ENCODE results near the gene TRIM69.
"Not testable (repeated sequence)": the region's sequence is repeated elsewhere in the genome, so short reads cannot be mapped to it uniquely, and the experiment has no call there.

TRIM69 gene

GRCh38 chr15:44716983-44717602 is 19.2 kb upstream of the TRIM69 start:
- no peak for DNase-seq

GRCh38 chr15:44718180-44718926 is 18.0 kb upstream of the TRIM69 start:
- no peak for DNase-seq

GRCh38 chr15:44718927-44719292 is 17.4 kb upstream of the TRIM69 start:
- DNase-seq: no peak

GRCh38 chr15:44719293-44719999 is 16.9 kb upstream of the TRIM69 start:
- no peak for DNase-seq

GRCh38 chr15:44720000-44720435 is 16.3 kb upstream of the TRIM69 start:
- DNase-seq: not testable (repeated sequence)

GRCh38 chr15:44720460-44721176 is 15.7 kb upstream of the TRIM69 start:
- peak; percentile 35 for DNase-seq

GRCh38 chr15:44722011-44722410 is 14.3 kb upstream of the TRIM69 start:
- DNase-seq: no peak

- peak; percentile 64 for DNase-seq
Observed at GRCh38 chr15:44726136-44726535, 10.2 kb upstream of the TRIM69 start.

GRCh38 chr15:44726568-44727484 is 9.5 kb upstream of the TRIM69 start:
- DNase-seq: peak; percentile 93

GRCh38 chr15:44727485-44728231 is 8.7 kb upstream of the TRIM69 start:
- no peak for DNase-seq

- not testable (repeated sequence) for DNase-seq
Observed at GRCh38 chr15:44728232-44728575, 8.1 kb upstream of the TRIM69 start.

GRCh38 chr15:44728576-44729407 is 7.5 kb upstream of the TRIM69 start:
- peak; percentile 100 for DNase-seq

- peak; percentile 75 for DNase-seq
Observed at GRCh38 chr15:44729408-44730127, 6.8 kb upstream of the TRIM69 start.

GRCh38 chr15:44734839-44735481 is 1.4 kb upstream of the TRIM69 start:
- DNase-seq: no peak

GRCh38 chr15:44735482-44736180 is 697 bp upstream of the TRIM69 start:
- peak; percentile 97 for DNase-seq

GRCh38 chr15:44738340-44738984 is 2.1 kb downstream of the TRIM69 start:
- peak; percentile 68 for DNase-seq

GRCh38 chr15:44739222-44739847 is 3.0 kb downstream of the TRIM69 start:
- not testable (repeated sequence) for DNase-seq

- not testable (repeated sequence) for DNase-seq
Observed at GRCh38 chr15:44743454-44743853, 7.1 kb downstream of the TRIM69 start.

Data from inflammatory macrophage treated with lipopolysaccharide for 4 hours (primary cell).